Neural progenitor cell (in vitro differentiated cells): ENCODE results near the gene GTF3A.

Experiments used
- EZH2 ChIP-seq: fragments of 200-600 bp; sonication (generic); IDR thresholded peaks from 2 replicates; pipeline ENCODE4 v1.6.1; 2017; ENCODE audit warnings: antibody characterized with exemption, mild to moderate bottlenecking, moderate library complexity
- EZH2phosphoT487 ChIP-seq: fragments of 200-600 bp; sonication (generic); IDR thresholded peaks from 2 replicates; pipeline ENCODE4 v1.6.1; 2017; ENCODE audit warnings: antibody characterized with exemption
- TF ChIP-seq, protein P1 (sequence below): fragments of 200-600 bp; sonication (generic); IDR thresholded peaks from 2 replicates; pipeline ENCODE4 v1.5.1; 2017; ENCODE audit warnings: antibody characterized with exemption, mild to moderate bottlenecking

DNA sequence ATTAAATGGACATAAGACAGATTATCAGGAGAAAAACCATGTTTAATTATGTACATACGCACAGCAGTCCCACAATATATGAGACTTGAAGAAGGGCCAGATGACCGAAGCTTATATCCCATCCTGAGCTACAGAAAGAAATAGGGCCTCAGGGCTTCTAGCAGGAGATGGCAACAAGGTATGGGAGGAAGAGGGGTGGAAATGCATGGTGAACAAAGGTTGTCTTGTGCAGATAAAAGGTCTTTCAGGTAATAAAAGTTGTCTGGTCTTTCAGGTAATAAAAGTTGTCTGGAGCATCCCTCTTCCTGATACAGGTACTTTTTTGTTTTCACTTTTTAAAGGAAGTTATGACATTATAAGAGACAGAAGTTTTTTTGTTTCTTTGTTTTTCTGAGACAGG lies 15.4 kb upstream of the GTF3A start:
- TF ChIP-seq, protein P1, sequence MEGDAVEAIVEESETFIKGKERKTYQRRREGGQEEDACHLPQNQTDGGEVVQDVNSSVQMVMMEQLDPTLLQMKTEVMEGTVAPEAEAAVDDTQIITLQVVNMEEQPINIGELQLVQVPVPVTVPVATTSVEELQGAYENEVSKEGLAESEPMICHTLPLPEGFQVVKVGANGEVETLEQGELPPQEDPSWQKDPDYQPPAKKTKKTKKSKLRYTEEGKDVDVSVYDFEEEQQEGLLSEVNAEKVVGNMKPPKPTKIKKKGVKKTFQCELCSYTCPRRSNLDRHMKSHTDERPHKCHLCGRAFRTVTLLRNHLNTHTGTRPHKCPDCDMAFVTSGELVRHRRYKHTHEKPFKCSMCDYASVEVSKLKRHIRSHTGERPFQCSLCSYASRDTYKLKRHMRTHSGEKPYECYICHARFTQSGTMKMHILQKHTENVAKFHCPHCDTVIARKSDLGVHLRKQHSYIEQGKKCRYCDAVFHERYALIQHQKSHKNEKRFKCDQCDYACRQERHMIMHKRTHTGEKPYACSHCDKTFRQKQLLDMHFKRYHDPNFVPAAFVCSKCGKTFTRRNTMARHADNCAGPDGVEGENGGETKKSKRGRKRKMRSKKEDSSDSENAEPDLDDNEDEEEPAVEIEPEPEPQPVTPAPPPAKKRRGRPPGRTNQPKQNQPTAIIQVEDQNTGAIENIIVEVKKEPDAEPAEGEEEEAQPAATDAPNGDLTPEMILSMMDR = no peak
- TF ChIP-seq EZH2phosphoT487 = no peak
- TF ChIP-seq EZH2 = no peak
